Liver (tissue), 9 donors: ENCODE data around the gene ZBTB17. TPM values are rescaled to one million over a fixed set of nuclear protein-coding genes. Genes with fewer than 3 reads are reported as not detected.

Source experiments
- DNase-seq: peaks from one replicate; pipeline ENCODE4 v3.0.0-alpha.2; 2017; ENCODE audit warnings: low spot score
- H3K27ac ChIP-seq, 2 donors: one replicate each; pipeline ENCODE4 v1.7.0; 2013; ENCODE audit warnings: inconsistent platforms in 2 of 2, low read length in 2 of 2, control low read depth in 1 of 2, low read depth in 1 of 2, mild to moderate bottlenecking in 1 of 2
- H3K27me3 ChIP-seq, 4 donors: one replicate each; pipeline versions ENCODE4 v1.6.1 to v1.7.0; 2013; ENCODE audit warnings: low read length in 3 of 4, inconsistent platforms in 1 of 4, mild to moderate bottlenecking in 1 of 4, moderate library complexity in 1 of 4; ENCODE audit not compliant: control insufficient read depth in 4 of 4, insufficient read depth in 4 of 4
- H3K36me3 ChIP-seq, 4 donors: one replicate each; pipeline versions ENCODE4 v1.6.1 to v1.7.0; 2013; ENCODE audit warnings: low read length in 3 of 4, mild to moderate bottlenecking in 3 of 4, low read depth in 1 of 4, moderate library complexity in 1 of 4; ENCODE audit not compliant: control insufficient read depth in 4 of 4, insufficient read depth in 3 of 4
- H3K4me1 ChIP-seq, 4 donors: one replicate each; pipeline versions ENCODE4 v1.6.1 to v1.7.0; 2013; ENCODE audit warnings: low read length in 3 of 4, mild to moderate bottlenecking in 3 of 4, moderate library complexity in 1 of 4; ENCODE audit not compliant: control insufficient read depth in 4 of 4, insufficient read depth in 4 of 4
- H3K4me3 ChIP-seq, 3 donors: one replicate each; pipeline versions ENCODE4 v1.6.1 to v1.7.0; 2013; ENCODE audit warnings: low read length in 3 of 3, control low read depth in 1 of 3, low read depth in 1 of 3, mild to moderate bottlenecking in 1 of 3
- H3K9ac ChIP-seq, 2 donors: one replicate each; pipeline ENCODE4 v1.7.0; 2013; ENCODE audit warnings: low read length in 2 of 2, mild to moderate bottlenecking in 2 of 2, moderate library complexity in 2 of 2, control low read depth in 1 of 2, low read depth in 1 of 2
- H3K9me3 ChIP-seq, 4 donors: one replicate each; pipeline versions ENCODE4 v1.6.1 to v1.7.0; 2013; ENCODE audit warnings: low read length in 3 of 4; ENCODE audit not compliant: control insufficient read depth in 4 of 4
- EGR1 ChIP-seq, 2 donors: IDR thresholded peaks; 2 replicates each; pipeline ENCODE4 v1.6.1; 2016 to 2018; ENCODE audit warnings: antibody characterized with exemption in 2 of 2, low read depth in 2 of 2
- FOXA1 ChIP-seq: IDR thresholded peaks from 2 replicates; pipeline ENCODE4 v1.6.1; 2016; ENCODE audit warnings: antibody characterized with exemption
- GABPA ChIP-seq, 2 donors: IDR thresholded peaks in 1 of 2; conservative IDR thresholded peaks in 1 of 2; 2 replicates each; pipeline ENCODE4 v1.6.1; 2016; ENCODE audit warnings: antibody characterized with exemption in 2 of 2, mild to moderate bottlenecking in 1 of 2, moderate library complexity in 1 of 2
- HNF4G ChIP-seq: IDR thresholded peaks from 2 replicates; pipeline ENCODE4 v1.6.1; 2016; ENCODE audit warnings: antibody characterized with exemption
- JUND ChIP-seq, 2 donors: IDR thresholded peaks; 2 replicates each; pipeline ENCODE4 v1.6.1; 2016; ENCODE audit warnings: antibody characterized with exemption in 2 of 2
- NR2F2 ChIP-seq: IDR thresholded peaks from 2 replicates; pipeline ENCODE4 v1.6.1; 2016; ENCODE audit warnings: antibody characterized with exemption
- REST ChIP-seq: IDR thresholded peaks from 2 replicates; pipeline ENCODE4 v1.6.1; 2016; ENCODE audit warnings: antibody characterized with exemption, mild to moderate bottlenecking
- SP1 ChIP-seq: IDR thresholded peaks from 2 replicates; pipeline ENCODE4 v1.6.1; 2018; ENCODE audit warnings: antibody characterized with exemption, mild to moderate bottlenecking
- ZBTB33 ChIP-seq: IDR thresholded peaks from 2 replicates; pipeline ENCODE4 v1.6.1; 2016; ENCODE audit warnings: antibody characterized with exemption
- WGBS: extraction: QIAGEN DNeasy Blood & Tissue Kit; methylation state at CpG from one replicate; pipeline ENCODE4 v1.1.7; 2013; 5-methylcytosine and 5-hydroxymethylcytosine counted together
- polyA plus RNA-seq, 2 donors: library from polyadenylated mRNA; stranded (reverse) in 1 of 2; unstranded in 1 of 2; fragments of 200-250 nt in 1 of 2; fragments of >200 nt in 1 of 2; fragmentation: Nextera tagmentation in 1 of 2; extraction: Ambion mirVana in 1 of 2; gene quantifications; one replicate each; pipeline versions ENCODE4 v1.2.1 to v1.2.3, GENCODE V29; 2013 to 2015
- total RNA-seq, 2 donors: library from RNA; depleted of rRNA; stranded (reverse); fragments of >200 nt; gene quantifications; one replicate each; pipeline ENCODE4 v1.2.3, GENCODE V29; 2014
- TF ChIP-seq, protein P1 (sequence below): IDR thresholded peaks from 2 replicates; pipeline ENCODE4 v1.6.1; 2016; ENCODE audit warnings: antibody characterized with exemption
- donor health status: healthy.
- donor health status: healthy.
- donor health status: healthy.
- donor health status: healthy.
- donor health status: healthy.

ZBTB17 gene
- total and polyA plus RNA-seq, 4 donors: 8.9 to 15.1 (median 9.9) TPM

- TF ChIP-seq REST (no peak), EGR1 (IDR thresholded peaks at IDR 0.05; ENCODE audit: low read depth in 2 of 2) (no peak)
Observed at GRCh38 chr1:15937146-15937545, 38.8 kb downstream of the ZBTB17 start (continued).

- Histone ChIP-seq H3K27me3 (no peaks in the 10 kb centered on the region), H3K36me3 (peaks cover 26 to 82% (median 51%) of the 10 kb centered on the region in 4 donors), H3K4me1 (peaks cover 0 to 17% (median 6%) of the 10 kb centered on the region in 4 donors), H3K4me3 (no peak overlapping the region), H3K27ac (no peak overlapping the region), H3K9me3 (no peaks in the 10 kb centered on the region), H3K9ac (no peak overlapping the region)
- WGBS: 97% methylated on average over 10 of the region's 10 CpGs
- TF ChIP-seq GABPA (IDR thresholded peaks at IDR 0.05 in 1 of 2, conservative IDR thresholded peaks at IDR 0.05 in 1 of 2) (no peak), ZBTB33 (no peak), FOXA1 (no peak), SP1 (no peak), NR2F2 (no peak), JUND (IDR thresholded peaks at IDR 0.05) (no peak), REST (no peak), HNF4G (no peak)
- TF ChIP-seq, protein P1, sequence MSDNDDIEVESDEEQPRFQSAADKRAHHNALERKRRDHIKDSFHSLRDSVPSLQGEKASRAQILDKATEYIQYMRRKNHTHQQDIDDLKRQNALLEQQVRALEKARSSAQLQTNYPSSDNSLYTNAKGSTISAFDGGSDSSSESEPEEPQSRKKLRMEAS: no peak
- DNase-seq: no peak
Observed at GRCh38 chr1:15936025-15936424, 39.9 kb downstream of the ZBTB17 start.
